Caco-2 (cell line): ENCODE results near the gene SCMH1. TPM values are rescaled to one million over a fixed set of nuclear protein-coding genes. Genes with fewer than 3 reads are reported as not detected.

Experiments
- BruUV-seq: library from RNA; stranded (reverse); fragments of 400-500 nt; replicated peaks from 2 replicates; lab custom pipeline; 2021; lab: Mats Ljungman, UMichigan
- CTCF ChIA-PET: fragments of 300-600 bp; sonication (Branson Sonifier 250); formaldehyde crosslinking; loops from one replicate; lab custom pipeline; 2022; ENCODE audit warnings: antibody characterized with exemption; lab: Charles Lee
- POLR2A ChIA-PET: fragments of 300-600 bp; sonication (Branson Sonifier 250); formaldehyde crosslinking; loops from one replicate; lab custom pipeline; 2022; ENCODE audit warnings: antibody characterized with exemption; lab: Charles Lee
- DNase-seq, 2 experiments: peaks; one replicate each; pipeline versions ENCODE4 v3.0.0 to v3.0.0-alpha.2; 2020 to 2022
- H3K27me3 ChIP-seq: replicated peaks from 2 replicates; pipeline ENCODE4 v1.6.0; 2011; ENCODE audit warnings: low read length; ENCODE audit not compliant: control insufficient read depth, insufficient read depth
- H3K36me3 ChIP-seq: 2 replicates; pipeline ENCODE4 v1.5.1; 2011; ENCODE audit warnings: low read length; ENCODE audit not compliant: control insufficient read depth, insufficient read depth
- H3K4me1 ChIP-seq: fragments of 250-450 bp; sonication (Bioruptor Pico); 2 replicates; pipeline ENCODE4 v1.5.1; 2020; ENCODE audit warnings: mild to moderate bottlenecking
- H3K4me3 ChIP-seq: 2 replicates; pipeline ENCODE4 v1.5.1; 2011; ENCODE audit warnings: low read depth, mild to moderate bottlenecking, control low read depth, low read length
- H3K9me3 ChIP-seq: fragments of 250-450 bp; sonication (Bioruptor Pico); 2 replicates; pipeline ENCODE4 v1.5.1; 2020; ENCODE audit warnings: mild to moderate bottlenecking, moderate library complexity
- H3K27ac Mint-ChIP-seq: one replicate; pipeline ENCODE4 v1.8.0; 2022; ENCODE audit warnings: mixed read lengths; ENCODE audit not compliant: unreplicated experiment
- H3K27me3 Mint-ChIP-seq: one replicate; pipeline ENCODE4 v1.8.0; 2022; ENCODE audit warnings: mixed read lengths; ENCODE audit not compliant: insufficient read depth, unreplicated experiment
- H3K36me3 Mint-ChIP-seq: one replicate; pipeline ENCODE4 v1.8.0; 2022; ENCODE audit warnings: mild to moderate bottlenecking, mixed read lengths; ENCODE audit not compliant: insufficient read depth, unreplicated experiment
- H3K4me1 Mint-ChIP-seq: one replicate; pipeline ENCODE4 v1.8.0; 2022; ENCODE audit warnings: low read depth, mixed read lengths; ENCODE audit not compliant: unreplicated experiment
- H3K4me3 Mint-ChIP-seq: one replicate; pipeline ENCODE4 v1.8.0; 2022; ENCODE audit warnings: mild to moderate bottlenecking, moderate library complexity, mixed read lengths; ENCODE audit not compliant: unreplicated experiment
- H3K9me3 Mint-ChIP-seq: one replicate; pipeline ENCODE4 v1.8.0; 2022; ENCODE audit warnings: mixed read lengths; ENCODE audit not compliant: unreplicated experiment
- CTCF ChIP-seq, 2 experiments: fragments of 200-600 bp in 1 of 2; IDR thresholded peaks; 1 replicate in 1 of 2; 2 replicates in 1 of 2; pipeline versions ENCODE4 v1.5.1 to v1.8.0; 2011 to 2022; ENCODE audit warnings: antibody characterized with exemption in 1 of 2, control low read depth in 1 of 2, inconsistent platforms in 1 of 2, low read depth in 1 of 2, low read length in 1 of 2, mild to moderate bottlenecking in 1 of 2, moderate library complexity in 1 of 2; ENCODE audit not compliant: insufficient read depth in 1 of 2, severe bottlenecking in 1 of 2, unreplicated experiment in 1 of 2
- intact Hi-C: fragments of 100-400 bp; cut with micrococcal nuclease; formaldehyde crosslinking; loops from one replicate; pipeline ENCODE4 v1.10.0; 2022; ENCODE audit not compliant: unreplicated experiment
- total RNA-seq: library from RNA; stranded (reverse); gene quantifications from 2 replicates; pipeline ENCODE4 v1.2.3, GENCODE V29; 2022

SCMH1 gene
- total RNA-seq, 1 experiment from 2014 or later = 27.6 TPM

GRCh38 chr1:41046347-41046775 lies 195.7 kb downstream of the SCMH1 start:
- no peaks in the 10 kb centered on the region for H3K9me3 ChIP-seq
- intact Hi-C loops = no loop called here

GRCh38 chr1:41045740-41046139 lies 196.4 kb downstream of the SCMH1 start:
- TF ChIP-seq CTCF (IDR thresholded peaks at IDR 0.05; ENCODE audit: insufficient read depth in 1 of 2, low read depth in 1 of 2, low read length in 1 of 2, severe bottlenecking in 1 of 2, unreplicated experiment in 1 of 2) = no peak
- Mint-ChIP-seq H3K36me3 (peaks cover 19% of the 10 kb centered on the region), H3K27me3 (no peaks in the 10 kb centered on the region), H3K27ac (no peak overlapping the region), H3K4me1 (no peaks in the 10 kb centered on the region), H3K4me3 (no peak overlapping the region), H3K9me3 (no peaks in the 10 kb centered on the region)
- intact Hi-C loops = no loop called here
- CTCF ChIA-PET = no interaction called here
- Histone ChIP-seq H3K27me3 (no peaks in the 10 kb centered on the region), H3K9me3 (no peaks in the 10 kb centered on the region), H3K4me3 (no peak overlapping the region), H3K36me3 (no peaks in the 10 kb centered on the region), H3K4me1 (no peaks in the 10 kb centered on the region)
- POLR2A ChIA-PET = no interaction called here
- no peak for DNase-seq
- no TSS peak for BruUV-seq

More at GRCh38 chr1:41046347-41046775, 195.7 kb downstream of the SCMH1 start:
- no peaks in the 10 kb centered on the region for H3K4me1 ChIP-seq
- POLR2A ChIA-PET = no interaction called here
- no peaks in the 10 kb centered on the region for H3K36me3 ChIP-seq
- no peak for DNase-seq
- Mint-ChIP-seq H3K27ac (no peak overlapping the region), H3K36me3 (peaks cover 19% of the 10 kb centered on the region), H3K9me3 (no peaks in the 10 kb centered on the region), H3K27me3 (no peaks in the 10 kb centered on the region), H3K4me1 (no peaks in the 10 kb centered on the region), H3K4me3 (no peak overlapping the region)
- no peaks in the 10 kb centered on the region for H3K27me3 ChIP-seq
- H3K4me3 ChIP-seq = no peak overlapping the region
- CTCF ChIA-PET = no interaction called here
- TF ChIP-seq CTCF (IDR thresholded peaks at IDR 0.05; ENCODE audit: insufficient read depth in 1 of 2, low read depth in 1 of 2, low read length in 1 of 2, severe bottlenecking in 1 of 2, unreplicated experiment in 1 of 2) = no peak
- no TSS peak for BruUV-seq

- intact Hi-C loops = no loop called here
- H3K36me3 ChIP-seq = no peaks in the 10 kb centered on the region
- H3K4me3 Mint-ChIP-seq = no peak overlapping the region
Measured at GRCh38 chr1:41044187-41044586, 197.9 kb downstream of the SCMH1 start.

More at GRCh38 chr1:41044187-41044586, 197.9 kb downstream of the SCMH1 start:
- Histone ChIP-seq H3K27me3 (no peaks in the 10 kb centered on the region), H3K4me1 (no peaks in the 10 kb centered on the region), H3K9me3 (no peaks in the 10 kb centered on the region), H3K4me3 (no peak overlapping the region)
- no peaks in the 10 kb centered on the region for H3K27me3 Mint-ChIP-seq
- no peak for TF ChIP-seq CTCF (IDR thresholded peaks at IDR 0.05; ENCODE audit: insufficient read depth in 1 of 2, low read depth in 1 of 2, low read length in 1 of 2, severe bottlenecking in 1 of 2, unreplicated experiment in 1 of 2)
- H3K27ac Mint-ChIP-seq = no peak overlapping the region
- no peak for DNase-seq
- H3K36me3 Mint-ChIP-seq = peaks cover 17% of the 10 kb centered on the region
- no peaks in the 10 kb centered on the region for H3K4me1 Mint-ChIP-seq
- ChIA-PET CTCF (no interaction called here), POLR2A (no interaction called here)
- BruUV-seq = no TSS peak
- H3K9me3 Mint-ChIP-seq = no peaks in the 10 kb centered on the region
